ENCODE results near the gene TAS2R38.

Gene TAS2R38

GRCh38 chr7:141975806-141976523 lies 2.4 kb upstream of the TAS2R38 start:
- DNase-seq, result no peak

DNA sequence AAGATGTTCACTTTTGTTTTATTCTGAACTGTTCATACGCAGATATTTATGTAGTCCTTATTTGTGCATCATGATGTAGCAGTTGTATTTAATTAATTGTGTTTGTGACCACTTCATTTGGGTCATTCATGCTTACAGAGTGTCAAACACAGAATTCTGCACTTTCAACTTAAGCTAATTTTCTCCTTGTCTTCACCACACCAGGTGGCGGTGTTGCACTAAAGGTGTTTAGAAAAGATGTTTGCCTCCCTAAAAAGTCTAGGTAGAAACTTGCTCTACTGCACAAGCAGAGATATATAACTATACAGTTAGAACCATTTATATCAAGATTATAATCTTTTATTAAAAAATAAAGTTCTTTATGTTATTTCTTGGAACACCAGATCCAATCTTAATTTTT lies 1.3 kb upstream of the TAS2R38 start:
- DNase-seq, result no peak

GRCh38 chr7:141960687-141961422 lies 12.7 kb downstream of the TAS2R38 start:
- DNase-seq, result no peak

DNA sequence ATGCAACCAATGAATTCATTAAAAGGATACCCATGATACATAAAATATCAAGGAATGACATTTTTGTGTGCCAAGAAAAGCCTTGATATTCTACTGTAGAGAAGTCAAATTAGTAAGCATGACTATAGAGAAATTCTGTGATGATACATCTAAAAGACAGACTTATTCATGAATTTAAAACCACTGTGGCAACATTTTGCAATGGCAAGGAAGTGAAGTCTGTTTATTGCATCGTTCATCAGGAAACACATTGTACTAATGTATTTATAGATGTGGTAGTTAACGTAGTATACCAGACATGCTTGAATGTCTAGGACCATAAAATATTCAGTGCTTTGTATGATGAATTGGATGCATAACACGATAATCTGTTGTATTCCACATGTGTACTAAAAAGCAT lies 17.5 kb downstream of the TAS2R38 start:
- no peak for DNase-seq

DNA sequence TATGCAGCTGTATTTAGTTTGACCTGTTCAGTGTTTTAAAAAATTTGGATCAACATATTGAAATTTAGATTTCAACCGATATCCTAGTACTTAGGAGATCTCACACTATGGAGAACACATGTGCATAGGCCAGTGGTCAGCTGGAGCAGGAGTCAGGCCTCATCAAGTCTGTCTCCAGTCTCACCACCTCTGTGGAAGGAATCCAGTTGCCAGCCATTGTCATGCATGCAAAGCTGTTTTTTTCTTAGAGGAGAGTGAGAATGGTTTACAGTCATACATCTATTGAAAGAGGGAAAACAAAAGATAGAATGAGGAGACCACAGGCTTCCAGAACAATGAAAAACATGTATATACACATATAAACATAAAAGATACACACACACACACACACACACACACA lies 19.2 kb downstream of the TAS2R38 start:
- DNase-seq, result no peak

- no peak for DNase-seq
These were observed 21.1 kb downstream of the TAS2R38 start for GRCh38 chr7:141952461-141952860.

DNA sequence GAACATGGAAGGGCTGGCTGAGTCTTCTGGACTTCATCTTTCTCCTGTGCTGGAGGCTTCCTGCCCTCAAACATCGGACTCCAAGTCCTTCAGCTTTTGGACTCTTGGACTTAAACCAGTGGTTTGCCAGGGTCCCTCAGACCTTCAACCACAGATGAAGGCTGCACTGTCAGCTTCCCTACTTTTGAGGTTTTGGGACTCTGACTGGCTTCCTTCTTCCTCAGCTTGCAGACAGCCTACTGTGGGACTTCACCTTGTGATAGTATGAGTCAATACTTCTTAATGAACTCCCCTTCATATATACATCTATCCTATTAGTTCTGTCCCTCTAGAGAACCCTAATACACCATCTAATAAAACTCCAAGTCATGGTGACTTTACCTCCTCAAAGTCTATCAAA lies 22.8 kb downstream of the TAS2R38 start:
- no peak for DNase-seq

- DNase-seq, result no peak
These were observed 23.7 kb downstream of the TAS2R38 start for GRCh38 chr7:141949911-141950310.

DNA sequence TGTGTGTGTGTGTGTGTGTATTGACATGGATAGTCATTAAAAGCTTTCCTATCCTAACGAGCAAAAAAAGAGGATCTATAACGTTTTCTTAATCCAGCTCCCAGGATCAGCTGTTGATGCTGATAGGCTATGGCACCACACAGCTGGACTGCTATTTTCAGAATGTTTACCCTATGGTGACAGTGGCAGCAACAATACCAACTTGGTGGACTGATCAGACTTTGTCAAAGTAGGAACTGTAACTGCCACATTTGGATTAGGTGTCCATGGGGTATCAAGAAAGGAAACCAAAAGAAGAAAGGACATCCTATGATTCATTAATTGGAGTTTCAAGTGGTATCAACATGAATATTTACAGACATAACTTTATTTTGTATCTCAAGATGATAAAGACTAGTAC lies 24.1 kb downstream of the TAS2R38 start:
- DNase-seq, result no peak

GRCh38 chr7:141949021-141949420 lies 24.6 kb downstream of the TAS2R38 start:
- DNase-seq, result no peak

GRCh38 chr7:141946796-141947195 lies 26.8 kb downstream of the TAS2R38 start, which contains the start of gene CLEC5A:
Gene CLEC5A, minus strand, starts transcription at chr7:141946974. Its CDS starts 682 bp downstream, at chr7:141946292.
- DNase-seq, result no peak

GRCh38 chr7:141945356-141945755 lies 28.2 kb downstream of the TAS2R38 start:
- no peak for DNase-seq

DNA sequence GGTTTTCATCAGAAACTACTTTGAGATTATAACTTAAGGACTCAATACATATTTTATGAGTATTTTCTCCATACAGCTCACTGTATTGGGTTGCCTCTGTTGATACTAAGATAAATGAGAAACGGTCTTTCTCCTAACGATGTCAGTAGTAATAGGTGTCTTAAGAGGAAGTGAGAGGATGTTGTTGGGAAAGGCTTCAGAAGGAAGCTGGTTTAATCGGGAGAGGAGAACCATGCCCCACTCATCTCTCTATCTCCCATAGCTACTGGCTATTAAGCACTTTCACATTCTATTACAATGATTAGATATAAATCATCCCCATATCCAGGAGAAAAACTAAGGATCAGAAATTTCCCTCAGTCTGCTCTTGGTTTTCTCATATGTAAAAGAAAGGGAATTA lies 28.8 kb downstream of the TAS2R38 start:
- DNase-seq, result no peak

DNA sequence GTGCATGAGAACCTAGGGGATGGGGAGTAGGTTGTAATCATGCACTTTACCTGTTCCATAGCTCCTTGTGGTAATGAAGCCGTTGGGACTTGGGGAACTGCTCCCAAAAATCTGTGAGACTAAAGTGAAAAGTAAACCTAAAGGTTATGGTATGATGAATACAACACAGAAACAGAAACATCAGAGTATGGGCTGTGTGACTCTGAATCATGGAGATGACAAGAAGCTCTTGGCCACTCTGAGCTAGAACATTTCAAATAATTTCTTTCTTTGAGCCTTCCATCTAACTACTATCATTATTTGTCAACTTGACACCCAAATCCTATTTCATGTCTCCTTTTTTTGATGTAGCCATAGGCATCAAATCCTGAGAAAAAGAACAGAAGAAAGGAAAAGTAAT lies 29.7 kb downstream of the TAS2R38 start:
- no peak for DNase-seq

DNA sequence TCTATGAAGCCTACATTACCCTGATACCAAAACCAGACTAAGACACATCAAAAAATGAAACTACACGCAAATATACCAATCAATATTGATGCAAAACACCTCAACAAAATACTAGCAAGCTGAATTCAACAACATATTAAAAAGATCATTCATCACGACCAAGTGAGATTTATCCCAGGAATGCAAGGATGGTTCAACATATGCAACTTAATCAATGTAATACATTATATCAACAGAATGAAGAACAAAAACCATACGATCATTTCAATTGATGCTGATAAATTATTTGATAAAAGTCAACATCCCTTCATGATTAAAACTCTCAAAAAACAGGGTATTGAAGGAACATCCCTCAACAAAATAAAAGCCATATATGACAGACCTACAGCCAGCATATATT lies 32.5 kb downstream of the TAS2R38 start:
- no peak for DNase-seq

- no peak for DNase-seq
These were observed 43.4 kb downstream of the TAS2R38 start for GRCh38 chr7:141930211-141930610.

DNA sequence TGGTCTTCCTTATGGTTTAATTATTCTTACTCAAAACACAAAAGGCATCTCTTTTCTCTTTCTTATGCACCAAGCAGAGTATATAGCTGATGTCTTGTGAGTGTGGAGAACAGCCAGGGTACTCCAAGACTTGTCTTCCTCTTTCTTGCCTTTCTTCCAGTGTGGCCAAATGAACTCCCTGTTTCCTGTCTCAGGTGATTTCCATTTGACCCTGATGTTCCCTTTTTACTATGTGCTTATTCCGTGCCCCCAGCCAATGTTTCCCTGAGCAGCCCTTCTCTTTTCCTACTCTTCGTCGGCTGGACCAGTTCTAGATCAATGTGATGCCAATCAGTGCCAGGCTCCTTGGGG lies 44.8 kb downstream of the TAS2R38 start:
- no peak for DNase-seq

GRCh38 chr7:141928146-141928844 lies 45.3 kb downstream of the TAS2R38 start:
- DNase-seq, result no peak
